Measurements from ENCODE around the gene RSPRY1.

The RSPRY1 gene

GRCh38 chr16:57226701-57227621 is 40.8 kb downstream of the RSPRY1 start:
- ChIA-PET CTCF (no interaction called here), POLR2A (no interaction called here)
- no peak for DNase-seq (ENCODE audit: extremely low spot score)
- no peak for TF ChIP-seq TARDBP (IDR thresholded peaks at IDR 0.05)

DNA sequence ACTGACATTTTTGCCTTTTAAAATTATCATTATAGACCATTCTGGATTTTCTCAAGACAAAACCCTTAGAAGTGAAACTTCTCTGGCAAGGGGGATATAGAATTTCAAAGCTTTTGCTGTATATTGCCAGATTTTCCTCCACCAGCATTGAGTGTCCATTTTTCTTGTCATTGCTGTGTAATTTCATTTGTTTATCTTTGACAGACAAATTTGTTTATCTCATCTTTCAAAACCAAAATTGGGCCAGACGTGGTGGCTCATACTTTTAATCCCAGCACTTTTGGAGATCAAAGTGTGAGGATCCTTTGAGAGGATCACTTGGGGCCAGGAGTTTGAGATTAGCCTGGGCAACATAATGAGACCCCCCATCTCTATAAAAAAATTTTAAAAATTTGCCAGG is 43.0 kb downstream of the RSPRY1 start:
- POLR2A ChIA-PET = no interaction called here
- CTCF ChIA-PET = no interaction called here
- no peak for TF ChIP-seq FOXK2 (IDR thresholded peaks at IDR 0.05)
- TF ChIP-seq TARDBP (IDR thresholded peaks at IDR 0.05) = no peak
- TF ChIP-seq HDGF (IDR thresholded peaks at IDR 0.05; ENCODE audit: borderline replicate concordance) = no peak
- TF ChIP-seq LEF1 (IDR thresholded peaks at IDR 0.05; ENCODE audit: borderline replicate concordance) = no peak
- TF ChIP-seq NFRKB (IDR thresholded peaks at IDR 0.05) = no peak
- TF ChIP-seq BHLHE40 (IDR thresholded peaks at IDR 0.05; ENCODE audit: borderline replicate concordance) = no peak
- no peak for TF ChIP-seq ELF4 (IDR thresholded peaks at IDR 0.05)
- TF ChIP-seq, protein P1, sequence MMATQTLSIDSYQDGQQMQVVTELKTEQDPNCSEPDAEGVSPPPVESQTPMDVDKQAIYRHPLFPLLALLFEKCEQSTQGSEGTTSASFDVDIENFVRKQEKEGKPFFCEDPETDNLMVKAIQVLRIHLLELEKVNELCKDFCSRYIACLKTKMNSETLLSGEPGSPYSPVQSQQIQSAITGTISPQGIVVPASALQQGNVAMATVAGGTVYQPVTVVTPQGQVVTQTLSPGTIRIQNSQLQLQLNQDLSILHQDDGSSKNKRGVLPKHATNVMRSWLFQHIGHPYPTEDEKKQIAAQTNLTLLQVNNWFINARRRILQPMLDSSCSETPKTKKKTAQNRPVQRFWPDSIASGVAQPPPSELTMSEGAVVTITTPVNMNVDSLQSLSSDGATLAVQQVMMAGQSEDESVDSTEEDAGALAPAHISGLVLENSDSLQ (IDR thresholded peaks at IDR 0.05) = no peak
- no peak for TF ChIP-seq SUZ12 (IDR thresholded peaks at IDR 0.05)
- TF ChIP-seq FOXA1 (IDR thresholded peaks at IDR 0.05) = no peak
- TF ChIP-seq FOXM1 (IDR thresholded peaks at IDR 0.05; ENCODE audit: borderline replicate concordance) = no peak
- TF ChIP-seq CTBP1 (IDR thresholded peaks at IDR 0.05; ENCODE audit: borderline replicate concordance) = no peak
- TF ChIP-seq L3MBTL2 (conservative IDR thresholded peaks at IDR 0.05) = no peak
- no peak for TF ChIP-seq ARNT (IDR thresholded peaks at IDR 0.05)
- no peak for TF ChIP-seq ZNF384 (IDR thresholded peaks at IDR 0.05)
- no peak for TF ChIP-seq SP1 (IDR thresholded peaks at IDR 0.05)
- DNase-seq (ENCODE audit: extremely low spot score) = no peak

DNA sequence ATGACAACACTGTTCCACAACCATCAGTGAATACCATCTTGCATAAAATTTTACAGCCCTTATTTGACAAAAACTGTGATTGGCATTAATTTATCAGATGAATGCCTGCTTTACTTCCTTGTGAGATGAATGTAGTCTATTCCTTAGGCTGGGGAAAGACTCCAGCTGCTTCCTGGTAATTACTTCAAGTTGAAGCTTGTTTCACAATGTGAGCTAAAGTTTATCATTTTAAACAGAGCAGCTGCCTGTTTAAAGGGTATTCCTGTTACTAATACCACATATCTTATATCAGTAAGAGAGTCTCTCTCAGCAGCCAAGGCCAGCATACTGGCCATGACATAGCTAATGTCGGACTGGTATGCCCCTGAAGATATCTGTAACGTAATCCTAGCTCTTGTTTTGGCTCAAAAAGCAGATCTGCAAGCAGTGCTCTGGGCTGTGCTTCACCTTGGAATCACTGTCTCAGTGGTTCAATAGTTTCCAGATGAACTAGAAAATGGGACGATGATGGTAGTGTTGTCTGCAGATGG is 45.8 kb downstream of the RSPRY1 start:
- no peak for DNase-seq (ENCODE audit: extremely low spot score)
- ChIA-PET CTCF (no interaction called here), POLR2A (no interaction called here)
- no peak for TF ChIP-seq TARDBP (IDR thresholded peaks at IDR 0.05)
- TF ChIP-seq NFRKB (IDR thresholded peaks at IDR 0.05) = no peak
- no peak for TF ChIP-seq LEF1 (IDR thresholded peaks at IDR 0.05; ENCODE audit: borderline replicate concordance)
- TF ChIP-seq L3MBTL2 (conservative IDR thresholded peaks at IDR 0.05) = no peak
- no peak for TF ChIP-seq FOXA1 (IDR thresholded peaks at IDR 0.05)
- TF ChIP-seq, protein P1 (IDR thresholded peaks at IDR 0.05) = no peak
- no peak for TF ChIP-seq ZNF384 (IDR thresholded peaks at IDR 0.05)
- TF ChIP-seq SUZ12 (IDR thresholded peaks at IDR 0.05) = no peak
- TF ChIP-seq CTBP1 (IDR thresholded peaks at IDR 0.05; ENCODE audit: borderline replicate concordance) = no peak
- TF ChIP-seq ELF4 (IDR thresholded peaks at IDR 0.05) = no peak
- TF ChIP-seq SP1 (IDR thresholded peaks at IDR 0.05) = no peak
- TF ChIP-seq FOXK2 (IDR thresholded peaks at IDR 0.05) = no peak
- no peak for TF ChIP-seq ARNT (IDR thresholded peaks at IDR 0.05)
- TF ChIP-seq HDGF (IDR thresholded peaks at IDR 0.05; ENCODE audit: borderline replicate concordance) = no peak
- no peak for TF ChIP-seq FOXM1 (IDR thresholded peaks at IDR 0.05; ENCODE audit: borderline replicate concordance)

GRCh38 chr16:57233944-57234706 is 48.0 kb downstream of the RSPRY1 start:
- no peak for TF ChIP-seq BHLHE40 (IDR thresholded peaks at IDR 0.05; ENCODE audit: borderline replicate concordance)
- TF ChIP-seq, protein P1 (IDR thresholded peaks at IDR 0.05) = no peak
- ChIA-PET POLR2A (no interaction called here), CTCF (no interaction called here)
- no peak for DNase-seq (ENCODE audit: extremely low spot score)

DNA sequence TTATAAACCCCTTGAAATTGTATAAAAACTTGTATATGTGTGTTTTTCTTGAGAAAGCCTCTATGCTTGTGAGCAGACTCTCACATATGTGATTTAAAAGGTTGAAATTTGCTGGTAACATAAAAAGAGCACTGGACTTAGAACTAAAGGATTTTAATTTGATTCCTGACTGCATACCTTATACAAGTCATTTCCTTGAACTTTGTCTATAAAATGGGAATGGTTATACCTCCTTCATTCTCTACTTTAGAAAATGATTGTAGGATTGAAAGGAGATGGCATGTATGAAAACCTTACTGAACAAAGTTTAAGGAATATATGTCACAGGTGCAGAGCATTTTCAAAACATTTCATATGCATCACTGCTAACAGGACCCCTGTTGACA is 48.6 kb downstream of the RSPRY1 start:
- TF ChIP-seq, protein P1 (IDR thresholded peaks at IDR 0.05) = no peak
- TF ChIP-seq L3MBTL2 (conservative IDR thresholded peaks at IDR 0.05) (no peak), ZNF384 (IDR thresholded peaks at IDR 0.05) (no peak), ELF4 (IDR thresholded peaks at IDR 0.05) (no peak), BHLHE40 (IDR thresholded peaks at IDR 0.05; ENCODE audit: borderline replicate concordance) (no peak)
- ChIA-PET CTCF (no interaction called here), POLR2A (no interaction called here)
- DNase-seq (ENCODE audit: extremely low spot score) = no peak
